ENCODE data around the gene ITGAV. TPM values are rescaled to one million over a fixed set of nuclear protein-coding genes. Genes with fewer than 3 reads are reported as not detected.

The ITGAV gene
- total RNA-seq, 1 experiment from 2014 or later = 26.9 TPM

GRCh38 chr2:186683341-186683740 is 93.5 kb downstream of the ITGAV start:
- Mint-ChIP-seq H3K36me3 (ENCODE audit: insufficient read depth in 1 of 3, low read depth in 3 of 3) (peaks cover 3 to 8% (median 7%) of the 10 kb centered on the region in 3 experiments; a peak in 6 of 7 replicates), H3K27me3 (ENCODE audit: low read depth) (no peaks in the 10 kb centered on the region), H3K27ac (peak overlapping the region in 1 of 3 experiments; percentile 4; a peak in 3 of 7 replicates), H3K4me3 (no peak overlapping the region), H3K4me1 (peaks cover 8% of the 10 kb centered on the region in 2 experiments), H3K9me3 (peaks cover 12% of the 10 kb centered on the region in 2 experiments; a peak in 4 of 5 replicates)
- H4K5ac ChIP-seq (ENCODE audit: insufficient read length, low read depth, low read length) = no peak overlapping the region
- peak overlapping the region; percentile 57 for H2BK12ac ChIP-seq (ENCODE audit: insufficient read length, low read depth, low read length)
- no peak overlapping the region for H2BK5ac ChIP-seq (ENCODE audit: insufficient read length, low read length)
- H3K23ac ChIP-seq (ENCODE audit: insufficient read length, low read depth, low read length) = no peak overlapping the region
- H3K4me1 ChIP-seq (ENCODE audit: insufficient read depth, low read length) = no peaks in the 10 kb centered on the region; the same call in 1 of the 2 replicates
- H2AK5ac ChIP-seq (ENCODE audit: insufficient read length, low read length) = no peak overlapping the region
- no peak overlapping the region for H2BK120ac ChIP-seq (ENCODE audit: low read depth, low read length, poor library complexity, severe bottlenecking)
- H2BK15ac ChIP-seq (ENCODE audit: low read depth, low read length) = no peak overlapping the region
- WGBS (ENCODE audit: extremely low coverage, insufficient read length, low lambda C conversion rate) = no CpG with 5 or more reads among the region's 4 CpGs
- H3K79me1 ChIP-seq (ENCODE audit: insufficient read depth, low read depth, low read length, poor library complexity, severe bottlenecking) = no peaks in the 10 kb centered on the region
- H3K18ac ChIP-seq (ENCODE audit: insufficient read length, low read depth, low read length) = no peak overlapping the region
- no peak for TF ChIP-seq CTCF (conservative IDR thresholded peaks at IDR 0.05)
- H3K4me2 ChIP-seq (ENCODE audit: insufficient read depth, insufficient read length, low read length) = no peak overlapping the region
- H3K23me2 ChIP-seq (ENCODE audit: insufficient read length, low read depth, low read length, poor library complexity, severe bottlenecking) = no peaks in the 10 kb centered on the region
- no peak overlapping the region for H2AFZ ChIP-seq (ENCODE audit: low read length)
- no peaks in the 10 kb centered on the region for H3K27me3 ChIP-seq (ENCODE audit: insufficient read depth, low read length)
- no peaks in the 10 kb centered on the region for H3K79me2 ChIP-seq (ENCODE audit: insufficient read depth, low read length)
- no peak overlapping the region for H3K4ac ChIP-seq (ENCODE audit: low read depth, low read length)
- no peak overlapping the region for H3K14ac ChIP-seq (ENCODE audit: insufficient read depth, low read length)
- no peak overlapping the region for H2BK20ac ChIP-seq (ENCODE audit: low read depth, low read length, poor library complexity, severe bottlenecking)
- no peak overlapping the region for H3K27ac ChIP-seq (ENCODE audit: insufficient read length, low read depth, low read length)
- no peak overlapping the region for H4K91ac ChIP-seq (ENCODE audit: insufficient read length, low read depth, low read length)
- no peaks in the 10 kb centered on the region for H4K20me1 ChIP-seq (ENCODE audit: control insufficient read depth, insufficient read depth, insufficient read length)
- DNase-seq = no peak
- no peak overlapping the region for H4K8ac ChIP-seq (replicated peaks; ENCODE audit: insufficient read length, low read depth, low read length)
- H3K9ac ChIP-seq (ENCODE audit: extremely low read depth, insufficient read length, low read length) = no peak overlapping the region
- peaks cover 8% of the 10 kb centered on the region for H3K9me3 ChIP-seq (ENCODE audit: control insufficient read depth, low read depth, low read length)
- no peak overlapping the region for H3K56ac ChIP-seq (ENCODE audit: insufficient read length, low read depth, low read length)
- no peak overlapping the region for H3T11ph ChIP-seq (ENCODE audit: low read length)
